ENCODE data around the gene CEPT1.

DNA sequence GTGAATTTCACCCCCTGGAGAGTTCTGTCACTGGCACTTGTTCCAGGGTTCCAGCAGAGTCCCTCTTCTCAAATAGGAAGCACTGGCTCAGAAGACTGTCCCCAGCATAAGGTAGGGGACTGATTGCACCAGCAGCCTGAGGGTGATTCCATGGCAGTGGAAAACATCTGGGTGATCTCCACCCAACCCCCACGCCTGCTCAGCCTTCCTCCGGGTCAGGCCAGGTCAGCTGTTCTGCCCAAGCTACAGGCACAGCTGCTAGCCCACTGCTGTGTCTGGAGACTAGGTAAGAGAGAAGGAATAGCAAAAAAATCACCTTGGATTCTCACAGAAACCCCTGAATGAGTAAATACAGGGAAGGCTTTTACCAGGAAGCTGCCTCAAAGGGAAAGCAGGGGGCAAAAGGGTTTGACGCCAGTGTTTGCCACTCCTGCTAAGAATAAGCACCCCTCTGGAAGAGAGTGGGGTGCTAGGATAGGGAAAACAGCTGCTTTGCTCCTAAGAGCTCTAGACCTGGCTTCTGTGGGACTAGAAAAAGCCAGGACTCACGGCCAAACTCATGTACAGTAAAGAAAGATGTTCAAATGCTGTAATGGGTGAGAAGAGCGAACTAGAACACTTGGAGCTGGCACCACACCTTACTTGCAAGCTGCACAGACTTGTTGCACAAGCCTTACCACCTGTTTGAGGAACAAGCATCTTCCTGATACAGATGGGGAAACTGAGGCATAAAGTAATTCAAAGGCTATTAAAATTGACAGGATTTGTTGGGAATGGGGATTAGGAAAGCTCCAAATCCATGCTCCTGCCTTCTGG is 61.5 kb downstream of the CEPT1 start:
- TF ChIP-seq, protein P1, sequence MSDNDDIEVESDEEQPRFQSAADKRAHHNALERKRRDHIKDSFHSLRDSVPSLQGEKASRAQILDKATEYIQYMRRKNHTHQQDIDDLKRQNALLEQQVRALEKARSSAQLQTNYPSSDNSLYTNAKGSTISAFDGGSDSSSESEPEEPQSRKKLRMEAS (IDR thresholded peaks at IDR 0.05; ENCODE audit: low read depth, low read length), result no peak
- TF ChIP-seq RAD21 (IDR thresholded peaks at IDR 0.05; ENCODE audit: insufficient read depth, low read depth, low read length), result no peak
- TF ChIP-seq, protein P2, sequence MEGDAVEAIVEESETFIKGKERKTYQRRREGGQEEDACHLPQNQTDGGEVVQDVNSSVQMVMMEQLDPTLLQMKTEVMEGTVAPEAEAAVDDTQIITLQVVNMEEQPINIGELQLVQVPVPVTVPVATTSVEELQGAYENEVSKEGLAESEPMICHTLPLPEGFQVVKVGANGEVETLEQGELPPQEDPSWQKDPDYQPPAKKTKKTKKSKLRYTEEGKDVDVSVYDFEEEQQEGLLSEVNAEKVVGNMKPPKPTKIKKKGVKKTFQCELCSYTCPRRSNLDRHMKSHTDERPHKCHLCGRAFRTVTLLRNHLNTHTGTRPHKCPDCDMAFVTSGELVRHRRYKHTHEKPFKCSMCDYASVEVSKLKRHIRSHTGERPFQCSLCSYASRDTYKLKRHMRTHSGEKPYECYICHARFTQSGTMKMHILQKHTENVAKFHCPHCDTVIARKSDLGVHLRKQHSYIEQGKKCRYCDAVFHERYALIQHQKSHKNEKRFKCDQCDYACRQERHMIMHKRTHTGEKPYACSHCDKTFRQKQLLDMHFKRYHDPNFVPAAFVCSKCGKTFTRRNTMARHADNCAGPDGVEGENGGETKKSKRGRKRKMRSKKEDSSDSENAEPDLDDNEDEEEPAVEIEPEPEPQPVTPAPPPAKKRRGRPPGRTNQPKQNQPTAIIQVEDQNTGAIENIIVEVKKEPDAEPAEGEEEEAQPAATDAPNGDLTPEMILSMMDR (IDR thresholded peaks at IDR 0.05 in 2 of 3, conservative IDR thresholded peaks at IDR 0.05 in 1 of 3; ENCODE audit: control insufficient read depth in 2 of 3, extremely low read depth in 1 of 3, insufficient read depth in 1 of 3, low read depth in 3 of 3, low read length in 3 of 3), result no peak
- TF ChIP-seq IKZF2 (IDR thresholded peaks at IDR 0.05), result no peak
- TF ChIP-seq, protein P3, sequence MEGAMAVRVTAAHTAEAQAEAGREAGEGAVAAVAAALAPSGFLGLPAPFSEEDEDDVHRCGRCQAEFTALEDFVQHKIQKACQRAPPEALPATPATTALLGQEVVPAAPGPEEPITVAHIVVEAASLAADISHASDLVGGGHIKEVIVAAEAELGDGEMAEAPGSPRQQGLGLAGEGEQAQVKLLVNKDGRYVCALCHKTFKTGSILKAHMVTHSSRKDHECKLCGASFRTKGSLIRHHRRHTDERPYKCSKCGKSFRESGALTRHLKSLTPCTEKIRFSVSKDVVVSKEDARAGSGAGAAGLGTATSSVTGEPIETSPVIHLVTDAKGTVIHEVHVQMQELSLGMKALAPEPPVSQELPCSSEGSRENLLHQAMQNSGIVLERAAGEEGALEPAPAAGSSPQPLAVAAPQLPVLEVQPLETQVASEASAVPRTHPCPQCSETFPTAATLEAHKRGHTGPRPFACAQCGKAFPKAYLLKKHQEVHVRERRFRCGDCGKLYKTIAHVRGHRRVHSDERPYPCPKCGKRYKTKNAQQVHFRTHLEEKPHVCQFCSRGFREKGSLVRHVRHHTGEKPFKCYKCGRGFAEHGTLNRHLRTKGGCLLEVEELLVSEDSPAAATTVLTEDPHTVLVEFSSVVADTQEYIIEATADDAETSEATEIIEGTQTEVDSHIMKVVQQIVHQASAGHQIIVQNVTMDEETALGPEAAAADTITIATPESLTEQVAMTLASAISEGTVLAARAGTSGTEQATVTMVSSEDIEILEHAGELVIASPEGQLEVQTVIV (IDR thresholded peaks at IDR 0.05; ENCODE audit: borderline replicate concordance, partially characterized antibody), result no peak

Data from GM12878 (cell line).